ENCODE results near the gene STIM2.

The STIM2 gene

GRCh38 chr4:26864899-26865298, 4.3 kb downstream of the STIM2 start:
- TF ChIP-seq CTCF (IDR thresholded peaks at IDR 0.05; ENCODE audit: low read depth, low read length): no peak
- H3K4me3 ChIP-seq (ENCODE audit: low read depth, low read length): no peak overlapping the region
- in situ Hi-C loops (cut with HindIII; ENCODE audit: low sequenced_read_pairs): no loop called here
- DNase-seq (ENCODE audit: low read depth, low spot score): no peak

- in situ Hi-C loops (cut with HindIII; ENCODE audit: low sequenced_read_pairs): no loop called here
- TF ChIP-seq CTCF (IDR thresholded peaks at IDR 0.05; ENCODE audit: low read depth, low read length): no peak
- no peak overlapping the region for H3K4me3 ChIP-seq (ENCODE audit: low read depth, low read length)
- no peak for DNase-seq (ENCODE audit: low read depth, low spot score)
These were observed 5.6 kb downstream of the STIM2 start for GRCh38 chr4:26866203-26866602.

GRCh38 chr4:26866781-26867180, 6.1 kb downstream of the STIM2 start:
- no peak overlapping the region for H3K4me3 ChIP-seq (ENCODE audit: low read depth, low read length)
- no peak for DNase-seq (ENCODE audit: low read depth, low spot score)
- TF ChIP-seq CTCF (IDR thresholded peaks at IDR 0.05; ENCODE audit: low read depth, low read length): no peak
- in situ Hi-C loops (cut with HindIII; ENCODE audit: low sequenced_read_pairs): no loop called here

- H3K4me3 ChIP-seq (ENCODE audit: low read depth, low read length): no peak overlapping the region
- in situ Hi-C loops (cut with HindIII; ENCODE audit: low sequenced_read_pairs): no loop called here
- DNase-seq (ENCODE audit: low read depth, low spot score): no peak
- TF ChIP-seq CTCF (IDR thresholded peaks at IDR 0.05; ENCODE audit: low read depth, low read length): no peak
These were observed 7.5 kb downstream of the STIM2 start for GRCh38 chr4:26867914-26868684.

- TF ChIP-seq CTCF (IDR thresholded peaks at IDR 0.05; ENCODE audit: low read depth, low read length): no peak
- DNase-seq (ENCODE audit: low read depth, low spot score): no peak
- no peak overlapping the region for H3K4me3 ChIP-seq (ENCODE audit: low read depth, low read length)
- in situ Hi-C loops (cut with HindIII; ENCODE audit: low sequenced_read_pairs): no loop called here
These were observed 10.1 kb downstream of the STIM2 start for GRCh38 chr4:26870576-26871262.

GRCh38 chr4:26871611-26872010, 11.0 kb downstream of the STIM2 start:
- in situ Hi-C loops (cut with HindIII; ENCODE audit: low sequenced_read_pairs): no loop called here
- H3K4me3 ChIP-seq (ENCODE audit: low read depth, low read length): no peak overlapping the region
- no peak for TF ChIP-seq CTCF (IDR thresholded peaks at IDR 0.05; ENCODE audit: low read depth, low read length)
- DNase-seq (ENCODE audit: low read depth, low spot score): no peak
